Right ventricle myocardium superior (tissue), 1 donor: Measurements from ENCODE around the gene CD99. TPM values are rescaled to one million over a fixed set of nuclear protein-coding genes. Genes with fewer than 3 reads are reported as not detected.
"Not testable (repeated sequence)": the region's sequence is repeated elsewhere in the genome, so short reads cannot be mapped to it uniquely, and the experiment has no call there.

Experiments used
- ATAC-seq: fragments of 200-7000 bp; cut with Tn5 transposase; one replicate; pipeline ENCODE4 v1.9.1; 2020; ENCODE audit warnings: mild to moderate bottlenecking; ENCODE audit not compliant: poor library complexity
- DNase-seq: peaks from one replicate; pipeline ENCODE4 v3.0.0-alpha.2; 2020
- intact Hi-C: fragments of 100-400 bp; cut with DNase I; formaldehyde crosslinking; loops from one replicate; pipeline ENCODE4 v1.11.2; 2022
- total RNA-seq: library from RNA; stranded (reverse); fragmentation: NEBNext Ultra II Directional; extraction: Animal tissue kit (Norgen Biotek cat#: 25700); gene quantifications from one replicate; pipeline ENCODE4 v1.2.1, GENCODE V29; 2021
- donor health status: DM: no; HTN: yes; CAD: no; lungs with severe emphysema.

The CD99 gene
- total RNA-seq, 1 donor from 2014 or later = 310 TPM

DNA sequence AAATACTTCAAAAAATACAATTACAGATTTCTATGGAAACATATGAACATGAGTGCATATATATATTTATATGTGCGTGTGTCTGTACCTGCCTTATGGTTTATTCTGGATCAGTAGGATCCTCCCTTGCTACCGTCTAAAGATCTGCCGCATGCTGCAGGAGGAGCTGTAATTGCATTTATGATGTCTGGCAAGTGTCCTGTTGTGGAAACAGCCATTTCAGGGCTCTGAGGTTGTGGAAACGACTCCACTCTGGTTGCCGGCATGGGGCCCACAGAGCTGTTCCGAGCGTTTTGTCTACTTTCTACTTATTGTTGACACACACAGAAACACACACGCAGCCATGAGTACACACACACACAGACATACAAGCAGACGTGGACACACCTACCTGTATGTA, 21.3 kb downstream of the CD99 start:
- ATAC-seq (no peak), DNase-seq (peak; percentile 10)
- intact Hi-C loops = no loop called here

- ATAC-seq (no peak), DNase-seq (peak; percentile 27)
- intact Hi-C loops = no loop called here
These were observed 22.1 kb downstream of the CD99 start for GRCh38 chrX:2712890-2713840.

- DNase-seq (peak; percentile 9), ATAC-seq (no peak)
- intact Hi-C loops = no loop called here
These were observed 23.5 kb downstream of the CD99 start for GRCh38 chrX:2714551-2714950.

DNA sequence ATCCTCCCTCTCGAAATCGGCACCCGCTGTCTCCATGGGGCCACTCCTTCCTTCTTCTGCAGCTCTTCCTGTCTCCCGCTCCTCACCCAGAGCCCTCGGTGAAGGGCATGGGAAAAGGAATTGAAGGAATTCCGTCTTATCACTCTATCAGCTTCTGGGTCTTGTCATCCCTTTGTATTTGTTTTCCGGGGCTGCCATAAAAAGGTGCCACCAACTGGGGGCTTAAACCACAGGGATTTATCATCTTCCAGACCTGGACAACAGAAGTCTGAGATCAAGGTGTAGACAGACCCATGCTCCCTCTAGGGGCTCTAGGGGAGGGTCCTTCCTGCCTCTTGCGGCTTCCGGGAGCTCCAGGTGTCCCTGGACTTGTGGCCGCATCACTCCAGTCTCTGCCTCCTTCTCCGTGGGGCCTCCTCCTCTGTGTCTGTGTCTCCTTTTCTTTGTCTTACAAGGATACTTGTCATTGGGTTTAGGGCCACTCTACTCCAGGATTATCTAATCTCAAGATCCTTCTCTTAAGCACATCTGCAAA, 24.0 kb downstream of the CD99 start:
- DNase-seq = peak; percentile 21
- ATAC-seq = no peak
- intact Hi-C loops = no loop called here

- DNase-seq (no peak), ATAC-seq (no peak)
- intact Hi-C loops = no loop called here
These were observed 26.2 kb downstream of the CD99 start for GRCh38 chrX:2717312-2717711.

DNA sequence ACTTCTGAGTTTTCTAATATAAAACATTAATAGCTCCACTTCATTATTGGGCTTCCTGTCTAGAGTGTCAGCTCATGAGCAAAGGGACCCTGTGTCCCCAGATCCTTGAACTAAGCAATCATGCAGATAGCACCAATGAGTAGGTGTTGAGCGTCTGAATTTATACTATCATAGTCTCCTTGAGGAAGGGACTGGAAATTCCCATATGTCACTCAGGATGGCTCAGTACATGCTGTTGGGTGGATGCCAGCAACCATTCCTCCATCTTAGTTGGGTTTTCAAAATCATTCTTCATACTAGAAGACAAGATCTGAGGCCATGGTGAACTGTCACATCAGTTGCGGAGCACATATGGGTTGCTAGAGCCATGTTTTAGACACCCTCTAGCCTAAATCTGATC, 27.7 kb downstream of the CD99 start:
- intact Hi-C loops = no loop called here
- DNase-seq = no peak
- no peak for ATAC-seq

GRCh38 chrX:2719774-2720447, 28.8 kb downstream of the CD99 start:
- no peak for ATAC-seq
- intact Hi-C loops = no loop called here
- no peak for DNase-seq

GRCh38 chrX:2723286-2723879, 32.3 kb downstream of the CD99 start:
- ATAC-seq (peak; percentile 92), DNase-seq (peak; percentile 61)
- intact Hi-C loops = no loop called here

DNA sequence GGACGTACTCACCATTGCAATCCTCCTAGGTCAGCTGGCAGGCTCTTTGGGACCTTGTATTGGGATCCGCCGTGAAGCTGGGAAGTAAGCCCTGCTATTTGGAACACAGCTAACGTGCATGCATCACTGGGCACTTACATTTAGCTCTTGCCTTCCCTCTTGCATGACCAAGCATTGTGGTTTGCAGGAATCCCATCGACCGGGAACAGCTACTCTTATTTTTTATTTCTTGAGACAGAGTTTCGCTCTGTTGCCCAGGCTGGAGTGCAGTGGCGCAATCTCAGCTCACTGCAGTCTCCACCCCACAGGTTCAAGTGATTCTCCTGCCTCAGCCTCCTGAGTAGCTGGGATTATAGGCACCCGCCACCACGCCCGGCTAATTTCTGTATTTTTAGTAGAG, 36.2 kb downstream of the CD99 start:
- DNase-seq, ATAC-seq, intact Hi-C loops: not testable (repeated sequence)

- intact Hi-C loops = no loop called here
- DNase-seq = no peak
- no peak for ATAC-seq
These were observed 41.0 kb downstream of the CD99 start for GRCh38 chrX:2732076-2732475.

- intact Hi-C loops = no loop called here
- ATAC-seq (no peak), DNase-seq (no peak)
These were observed 41.6 kb downstream of the CD99 start for GRCh38 chrX:2732649-2733048.

GRCh38 chrX:2733286-2733685, 42.2 kb downstream of the CD99 start:
- DNase-seq (no peak), ATAC-seq (no peak)
- intact Hi-C loops = no loop called here

GRCh38 chrX:2735270-2735669, 44.2 kb downstream of the CD99 start:
- intact Hi-C loops = no loop called here
- ATAC-seq (no peak), DNase-seq (no peak)

DNA sequence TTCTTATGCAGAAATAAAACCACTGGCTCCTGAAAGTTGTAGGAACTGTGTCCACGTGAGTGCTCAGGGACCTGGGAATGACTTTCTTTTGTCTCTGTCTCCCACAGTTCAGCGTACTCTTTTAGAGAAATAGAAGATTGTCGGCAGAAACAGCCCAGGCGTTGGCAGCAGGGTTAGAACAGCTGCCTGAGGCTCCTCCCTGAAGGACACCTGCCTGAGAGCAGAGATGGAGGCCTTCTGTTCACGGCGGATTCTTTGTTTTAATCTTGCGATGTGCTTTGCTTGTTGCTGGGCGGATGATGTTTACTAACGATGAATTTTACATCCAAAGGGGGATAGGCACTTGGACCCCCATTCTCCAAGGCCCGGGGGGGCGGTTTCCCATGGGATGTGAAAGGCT, 49.6 kb downstream of the CD99 start:
- no peak for ATAC-seq
- intact Hi-C loops = no loop called here
- no peak for DNase-seq

- DNase-seq = no peak
- no peak for ATAC-seq
- intact Hi-C loops = no loop called here
These were observed 50.3 kb downstream of the CD99 start for GRCh38 chrX:2741386-2741785.

- ATAC-seq, DNase-seq, intact Hi-C loops: not testable (repeated sequence)
These were observed 55.2 kb downstream of the CD99 start for GRCh38 chrX:2746250-2746649.

- ATAC-seq (no peak), DNase-seq (no peak)
- intact Hi-C loops = no loop called here
These were observed 57.2 kb downstream of the CD99 start for GRCh38 chrX:2748171-2748814.

GRCh38 chrX:2748815-2749188, 57.7 kb downstream of the CD99 start:
- ATAC-seq (no peak), DNase-seq (no peak)
- intact Hi-C loops = no loop called here

DNA sequence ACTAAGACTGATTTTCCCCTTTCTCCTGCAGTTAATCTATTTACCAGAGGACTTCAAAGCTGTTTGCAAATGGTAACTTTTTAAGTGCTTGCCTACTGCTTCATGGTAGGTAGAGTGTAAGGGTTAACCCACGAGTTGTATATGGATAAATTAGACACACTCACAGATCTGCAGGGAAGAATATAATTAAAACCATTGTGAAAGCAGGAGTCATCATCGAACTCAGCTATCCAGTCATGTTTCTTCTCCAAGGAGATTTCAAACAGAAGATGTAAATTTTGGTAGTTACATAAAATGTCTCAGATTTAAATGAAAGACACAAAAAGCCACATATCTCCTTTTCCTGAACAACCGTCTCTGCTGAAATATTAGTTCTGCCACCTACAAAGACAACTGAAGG, 60.2 kb downstream of the CD99 start:
- ATAC-seq (no peak), DNase-seq (no peak)
- intact Hi-C loops = no loop called here
